IMR-90 (cell line): Measurements from ENCODE around the gene TMEM19. TPM values are rescaled to one million over a fixed set of nuclear protein-coding genes. Genes with fewer than 3 reads are reported as not detected.

Experiments used
- ATAC-seq: fragments of 200-7000 bp; cut with Tn5 transposase; 2 replicates; pipeline ENCODE4 v1.9.1; 2020; ENCODE audit warnings: low read depth, mild to moderate bottlenecking, moderate library complexity
- BruUV-seq: library from RNA; stranded (reverse); fragments of 400-500 nt; replicated peaks from 2 replicates; lab custom pipeline; 2021; lab: Mats Ljungman, UMichigan
- CTCF ChIA-PET: fragments of 300-600 bp; formaldehyde crosslinking; extraction: SDS; loops from one replicate; lab custom pipeline; 2021; ENCODE audit warnings: antibody characterized with exemption; lab: Yijun Ruan, JAX
- POLR2A ChIA-PET: fragments of 300-600 bp; sonication (Branson Sonifier 250); formaldehyde crosslinking; loops from one replicate; lab custom pipeline; 2022; ENCODE audit warnings: antibody characterized with exemption; ENCODE audit not compliant: unreplicated experiment; lab: Charles Lee
- DNase-seq: peaks from one replicate; pipeline ENCODE4 v3.0.0; 2013
- H2AFZ ChIP-seq: replicated peaks from 2 replicates; pipeline ENCODE3; 2013; ENCODE audit warnings: low read length, mild to moderate bottlenecking; ENCODE audit not compliant: poor library complexity
- H2AK5ac ChIP-seq: 2 replicates; pipeline ENCODE4 v1.6.1; 2013; ENCODE audit warnings: low read depth, low read length, inconsistent platforms
- H2AK9ac ChIP-seq: replicated peaks from 2 replicates; pipeline ENCODE3; 2013; ENCODE audit warnings: mild to moderate bottlenecking, low read depth, low read length, moderate library complexity; ENCODE audit not compliant: poor library complexity
- H2BK120ac ChIP-seq: 2 replicates; pipeline ENCODE4 v1.6.1; 2013; ENCODE audit warnings: low read depth, low read length, inconsistent platforms
- H2BK15ac ChIP-seq: 3 replicates; pipeline ENCODE4 v1.6.1; 2013; ENCODE audit warnings: low read depth, low read length, inconsistent platforms
- H2BK20ac ChIP-seq: 2 replicates; pipeline ENCODE4 v1.6.1; 2013; ENCODE audit warnings: low read depth, mild to moderate bottlenecking, inconsistent platforms, low read length, moderate library complexity
- H2BK5ac ChIP-seq: 2 replicates; pipeline ENCODE4 v1.6.1; 2013; ENCODE audit warnings: mild to moderate bottlenecking, low read depth, low read length, inconsistent platforms; ENCODE audit not compliant: poor library complexity, severe bottlenecking
- H3K14ac ChIP-seq: replicated peaks from 2 replicates; pipeline ENCODE4 v1.6.1; 2013; ENCODE audit warnings: low read depth, low read length, inconsistent platforms
- H3K18ac ChIP-seq: 2 replicates; pipeline ENCODE4 v1.6.1; 2013; ENCODE audit warnings: low read depth, low read length, control low read depth
- H3K23ac ChIP-seq: 2 replicates; pipeline ENCODE4 v1.6.1; 2013; ENCODE audit warnings: low read depth, low read length, inconsistent platforms
- H3K27ac ChIP-seq: 2 replicates; pipeline ENCODE4 v1.5.1; 2013; ENCODE audit warnings: mild to moderate bottlenecking, control low read depth, low read length; ENCODE audit not compliant: insufficient read depth
- H3K27me3 ChIP-seq: 2 replicates; pipeline ENCODE4 v1.6.1; 2013; ENCODE audit warnings: low read length; ENCODE audit not compliant: control insufficient read depth, insufficient read depth
- H3K36me3 ChIP-seq: 2 replicates; pipeline ENCODE4 v1.6.1; 2013; ENCODE audit warnings: low read length, mixed read lengths; ENCODE audit not compliant: control insufficient read depth, insufficient read depth
- H3K4ac ChIP-seq: 2 replicates; pipeline ENCODE4 v1.6.1; 2013; ENCODE audit warnings: low read depth, low read length, inconsistent platforms
- H3K4me1 ChIP-seq: 2 replicates; pipeline ENCODE4 v1.6.1; 2013; ENCODE audit warnings: low read length, mixed read lengths; ENCODE audit not compliant: control insufficient read depth, insufficient read depth
- H3K4me2 ChIP-seq: 2 replicates; pipeline ENCODE4 v1.6.1; 2013; ENCODE audit warnings: low read depth, mild to moderate bottlenecking, control low read depth, low read length, moderate library complexity
- H3K4me3 ChIP-seq: 2 replicates; pipeline ENCODE4 v1.5.1; 2013; ENCODE audit warnings: low read depth, mild to moderate bottlenecking, control low read depth, low read length, moderate library complexity; ENCODE audit not compliant: insufficient read depth
- H3K56ac ChIP-seq: 2 replicates; pipeline ENCODE4 v1.6.1; 2013; ENCODE audit warnings: low read length, inconsistent platforms; ENCODE audit not compliant: insufficient read depth; ENCODE audit errors: extremely low read depth
- H3K79me1 ChIP-seq, 2 experiments: 2 replicates each; pipeline ENCODE4 v1.6.1; 2013; ENCODE audit warnings: low read length in 2 of 2, inconsistent platforms in 1 of 2, low read depth in 1 of 2
- H3K9ac ChIP-seq: 2 replicates; pipeline ENCODE4 v1.6.1; 2013; ENCODE audit warnings: low read depth, low read length, control low read depth
- H3K9me1 ChIP-seq: 2 replicates; pipeline ENCODE4 v1.6.1; 2013; ENCODE audit warnings: low read length, inconsistent platforms; ENCODE audit not compliant: insufficient read depth
- H3K9me3 ChIP-seq: 2 replicates; pipeline ENCODE4 v1.6.1; 2013; ENCODE audit warnings: low read length; ENCODE audit not compliant: control insufficient read depth, insufficient read depth
- H4K20me1 ChIP-seq: 2 replicates; pipeline ENCODE4 v1.6.1; 2013; ENCODE audit warnings: low read length, inconsistent platforms; ENCODE audit not compliant: insufficient read depth
- H4K5ac ChIP-seq: 2 replicates; pipeline ENCODE4 v1.6.1; 2013; ENCODE audit warnings: mild to moderate bottlenecking, low read depth, low read length, control low read depth
- H4K8ac ChIP-seq, 2 experiments: 2 replicates each; pipeline ENCODE4 v1.6.1; 2013; ENCODE audit warnings: low read depth in 2 of 2, low read length in 2 of 2, control low read depth in 1 of 2, inconsistent platforms in 1 of 2
- H4K91ac ChIP-seq: 2 replicates; pipeline ENCODE4 v1.6.1; 2013; ENCODE audit warnings: low read depth, low read length, inconsistent platforms; ENCODE audit not compliant: insufficient read depth
- BHLHE40 ChIP-seq: fragments of 150-350 bp; IDR thresholded peaks from 2 replicates; pipeline ENCODE4 v1.6.1; 2016; ENCODE audit warnings: mild to moderate bottlenecking, low read depth, low read length
- CEBPB ChIP-seq: IDR thresholded peaks from 2 replicates; pipeline ENCODE4 v1.6.1; 2012; ENCODE audit warnings: low read depth, low read length, improper control_type of control experiment
- CTCF ChIP-seq: conservative IDR thresholded peaks from 2 replicates; pipeline ENCODE4 v1.5.1; 2012; ENCODE audit warnings: mild to moderate bottlenecking, low read depth, low read length, improper control_type of control experiment
- MAFK ChIP-seq: IDR thresholded peaks from 2 replicates; pipeline ENCODE4 v1.6.1; 2012; ENCODE audit warnings: low read depth, low read length, improper control_type of control experiment
- MAZ ChIP-seq: IDR thresholded peaks from 2 replicates; pipeline ENCODE4 v1.6.1; 2012; ENCODE audit warnings: low read depth, mild to moderate bottlenecking, low read length, improper control_type of control experiment, moderate library complexity, borderline replicate concordance
- MXI1 ChIP-seq: IDR thresholded peaks from 2 replicates; pipeline ENCODE4 v1.6.1; 2012; ENCODE audit warnings: low read depth, mild to moderate bottlenecking, low read length, moderate library complexity, borderline replicate concordance
- NFE2L2 ChIP-seq: fragments of 150-350 bp; IDR thresholded peaks from 2 replicates; pipeline ENCODE4 v1.6.1; 2016; ENCODE audit warnings: low read depth, mild to moderate bottlenecking, low read length
- POLR2A ChIP-seq: IDR thresholded peaks from 2 replicates; pipeline ENCODE4 v1.6.1; 2012; ENCODE audit warnings: mild to moderate bottlenecking, low read depth, low read length
- RCOR1 ChIP-seq: IDR thresholded peaks from 2 replicates; pipeline ENCODE4 v1.6.1; 2012; ENCODE audit warnings: mild to moderate bottlenecking, low read length, improper control_type of control experiment; ENCODE audit not compliant: insufficient replicate concordance
- RFX5 ChIP-seq: IDR thresholded peaks from 2 replicates; pipeline ENCODE4 v1.8.0; 2012; ENCODE audit warnings: low read depth, mild to moderate bottlenecking, low read length, moderate library complexity
- SMC3 ChIP-seq: fragments of 150-350 bp; IDR thresholded peaks from 2 replicates; pipeline ENCODE4 v1.6.1; 2016; ENCODE audit warnings: low read depth, mild to moderate bottlenecking, antibody characterized with exemption, low read length, moderate library complexity
- WGBS, 2 experiments: methylation state at CpG; one replicate each; pipeline versions ENCODE4 v1.1.5 to v1.1.7; 2013; ENCODE audit warnings: missing lambda C conversion rate in 2 of 2; ENCODE audit not compliant: insufficient read length in 1 of 2; ENCODE audit errors: extremely low coverage in 2 of 2; 5-methylcytosine and 5-hydroxymethylcytosine counted together
- dilution Hi-C: fragments of 300-500 bp; cut with HindIII; formaldehyde crosslinking; loops from one replicate; pipeline ENCODE4 v1.14.3; 2018; ENCODE audit warnings: low sequenced_read_pairs; ENCODE audit not compliant: unreplicated experiment
- in situ Hi-C: fragments of 300-500 bp; cut with MboI; formaldehyde crosslinking; loops from 3 replicates; pipeline ENCODE4 v1.14.3; 2019; ENCODE audit warnings: low sequenced_read_pairs, inconsistent platforms, mixed read lengths
- intact Hi-C: fragments of 100-400 bp; cut with micrococcal nuclease; formaldehyde crosslinking; loops from 2 replicates; pipeline ENCODE4 v1.10.0; 2022
- polyA plus RNA-seq, 3 experiments: library from polyadenylated mRNA; depleted of rRNA; stranded (reverse); fragments of >200 nt; gene quantifications; 2 replicates each; pipeline ENCODE4 v1.2.3, GENCODE V29; 2012; ENCODE audit warnings: low replicate concordance in 1 of 3
- total RNA-seq: library from RNA; depleted of rRNA; stranded (reverse); fragments of >200 nt; gene quantifications from 2 replicates; pipeline ENCODE4 v1.2.3, GENCODE V29; 2012

Gene TMEM19
- total and polyA plus RNA-seq, 2 of the 4 experiments (the other 2 are of a cell fraction): 8.9 to 28.7 TPM

GRCh38 chr12:71666259-71666658 lies 19.6 kb upstream of the TMEM19 start:
- WGBS, 2 experiments: no CpG with 5 or more reads among the region's 5 CpGs
- H3K79me1 ChIP-seq: peaks cover 8 to 22% of the 10 kb centered on the region in 2 experiments; a peak in 3 of 4 replicates

More at GRCh38 chr12:71666259-71666658, 19.6 kb upstream of the TMEM19 start:
- Histone ChIP-seq H2BK120ac (no peak overlapping the region), H3K36me3 (peaks cover 3% of the 10 kb centered on the region; the same call in 1 of the 2 replicates), H4K20me1 (peaks cover 15% of the 10 kb centered on the region), H3K9me1 (no peaks in the 10 kb centered on the region), H3K9me3 (no peaks in the 10 kb centered on the region), H4K5ac (no peak overlapping the region), H2AK9ac (no peak overlapping the region), H3K18ac (no peak overlapping the region), H2BK20ac (no peak overlapping the region), H4K91ac (no peak overlapping the region), H3K14ac (no peak overlapping the region), H2BK15ac (no peak overlapping the region), H4K8ac (no peak overlapping the region), H3K56ac (no peak overlapping the region), H3K23ac (no peak overlapping the region), H3K9ac (no peak overlapping the region), H2BK5ac (no peak overlapping the region), H2AFZ (no peak overlapping the region), H3K27me3 (no peaks in the 10 kb centered on the region), H3K4me2 (no peak overlapping the region), H3K27ac (no peak overlapping the region), H3K4me1 (no peaks in the 10 kb centered on the region), H2AK5ac (no peak overlapping the region), H3K4ac (no peak overlapping the region), H3K4me3 (no peak overlapping the region)
- DNase-seq (no peak), ATAC-seq (no peak)
- in situ Hi-C loops (loop anchor here (10.0 to 25.0 kb wide), 2 partner anchors 89 to 596 kb away; partner anchors contain the start of genes RAB21 and TRHDE), intact Hi-C loops (no loop called here), dilution Hi-C loops (no loop called here)
- ChIA-PET CTCF (no interaction called here), POLR2A (no interaction called here)
- no peak for TF ChIP-seq MXI1
- TF ChIP-seq SMC3: no peak
- no peak for TF ChIP-seq MAZ
- TF ChIP-seq MAFK: no peak
- TF ChIP-seq BHLHE40: no peak
- TF ChIP-seq POLR2A: no peak
- no peak for TF ChIP-seq NFE2L2
- no peak for TF ChIP-seq RFX5
- no peak for TF ChIP-seq CTCF
- TF ChIP-seq CEBPB: no peak
- TF ChIP-seq RCOR1: no peak
- BruUV-seq: no TSS peak
